ENCODE data around the gene EMD. TPM values are rescaled to one million over a fixed set of nuclear protein-coding genes. Genes with fewer than 3 reads are reported as not detected.

Gene EMD
- total and polyA plus RNA-seq, 10 of the 15 experiments (the other 5 are each of a cell fraction or from before 2014, with no cell fraction given) = 0.76 to 100 (median 43.2) TPM

DNA sequence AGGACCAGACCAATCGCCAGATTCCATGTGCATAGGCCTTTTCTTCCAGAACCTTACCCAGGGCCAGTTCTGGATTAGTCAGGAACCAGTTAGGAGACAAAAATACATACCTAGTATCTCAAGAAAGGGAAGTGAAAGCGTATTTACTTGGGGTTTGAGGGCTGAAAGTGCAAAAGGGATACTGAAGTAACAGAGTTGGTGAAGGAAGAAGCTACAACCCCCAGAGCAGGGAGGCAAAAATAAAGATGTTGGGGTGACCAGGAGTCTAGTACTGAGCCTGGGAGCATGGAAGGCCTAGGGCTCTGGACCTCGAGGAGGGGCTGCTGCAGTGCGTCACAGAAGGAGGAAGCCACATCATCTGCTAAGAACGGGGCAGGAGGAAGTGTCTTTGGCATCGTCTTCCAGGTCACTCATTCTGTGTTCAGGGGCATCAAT lies 45.2 kb upstream of the EMD start (continued):
- TF ChIP-seq, protein P1, sequence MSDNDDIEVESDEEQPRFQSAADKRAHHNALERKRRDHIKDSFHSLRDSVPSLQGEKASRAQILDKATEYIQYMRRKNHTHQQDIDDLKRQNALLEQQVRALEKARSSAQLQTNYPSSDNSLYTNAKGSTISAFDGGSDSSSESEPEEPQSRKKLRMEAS (IDR thresholded peaks at IDR 0.05; ENCODE audit: low read depth, low read length) = no peak

DNA sequence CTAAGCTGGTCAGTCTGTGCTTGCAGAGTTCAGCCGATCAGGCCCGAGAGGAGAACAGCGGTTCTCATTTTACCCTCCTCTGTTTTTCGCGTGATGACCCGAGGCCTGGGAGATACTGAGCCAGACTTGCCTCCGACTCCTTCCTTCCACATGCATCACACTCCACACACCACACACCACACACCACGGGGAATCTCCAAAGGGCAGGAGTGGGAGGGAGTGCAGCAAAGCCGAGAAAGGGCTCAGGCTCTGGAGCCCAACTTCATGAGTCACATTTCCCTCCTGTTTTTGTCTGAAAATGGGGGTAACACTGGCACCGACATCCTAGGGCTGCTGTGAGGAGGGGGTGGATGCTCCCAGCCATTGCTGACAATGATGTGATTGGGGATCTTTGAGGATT lies 44.6 kb upstream of the EMD start:
- no peak for ATAC-seq
- Histone ChIP-seq H3K4me3 (no peak overlapping the region), H3K9ac (ENCODE audit: control insufficient read depth, insufficient read depth, low read length) (no peak overlapping the region), H3K4me2 (ENCODE audit: control insufficient read depth, insufficient read depth) (peak overlapping the region; percentile 78; the same call in 1 of the 2 replicates), H2AFZ (ENCODE audit: control insufficient read depth, low read depth, low read length) (no peak overlapping the region; the same call in 1 of the 2 replicates), H3K36me3 (ENCODE audit: control insufficient read depth in 2 of 2, insufficient read depth in 2 of 2, low read length in 1 of 2) (no peaks in the 10 kb centered on the region), H3K4me1 (ENCODE audit: control insufficient read depth, insufficient read depth, low read length) (peaks cover 21% of the 10 kb centered on the region), H3K27me3 (replicated peaks in 1 of 2; ENCODE audit: control insufficient read depth in 2 of 2, insufficient read depth in 2 of 2, low read length in 1 of 2) (no peaks in the 10 kb centered on the region), H3K79me2 (ENCODE audit: control insufficient read depth, insufficient read depth, low read length) (no peaks in the 10 kb centered on the region), H3K27ac (ENCODE audit: control insufficient read depth, insufficient read depth) (peak overlapping the region; percentile 73), H4K20me1 (ENCODE audit: control insufficient read depth, insufficient read depth) (no peaks in the 10 kb centered on the region), H3K9me3 (replicated peaks; ENCODE audit: control insufficient read depth, insufficient read depth, low read length) (no peaks in the 10 kb centered on the region)
- ChIA-PET RAD21 (ENCODE audit: unreplicated experiment) (no interaction called here), SMC1A (ENCODE audit: uncharacterized antibody, unreplicated experiment) (interaction anchor here (1.0 to 1.8 kb wide), 2 partner anchors 12 to 209 kb away, joined by 5 read pairs; no protein-coding TSS in a partner anchor), CTCF (interaction anchor here (0.6 to 1.4 kb wide), 4 partner anchors 17 to 39 kb away, joined by 3 to 4 read pairs (median 3); no protein-coding TSS in a partner anchor), POLR2A (no interaction called here)
- no TSS peak for BruUV-seq (replicated peaks)
- 65% methylated on average over 10 of the region's 10 CpGs for WGBS (ENCODE audit: insufficient coverage, insufficient replicate concordance, low lambda C conversion rate, missing lambda C conversion rate)
- intact Hi-C loops (cut with micrococcal nuclease; ENCODE audit: unreplicated experiment) = no loop called here
- in situ Hi-C loops (cut with MboI) = no loop called here
- no peak for FAIRE-seq
- no peak for DNase-seq (ENCODE audit: low read depth, low spot score)
- TF ChIP-seq NBN (IDR thresholded peaks at IDR 0.05) (no peak), ATF7 (IDR thresholded peaks at IDR 0.05; ENCODE audit: low read depth) (no peak), RFX5 (IDR thresholded peaks at IDR 0.05; ENCODE audit: low read depth, low read length) (no peak), STAT3 (IDR thresholded peaks at IDR 0.05; ENCODE audit: low read depth, low read length) (no peak), IKZF2 (IDR thresholded peaks at IDR 0.05) (no peak), IRF4 (IDR thresholded peaks at IDR 0.05; ENCODE audit: low read depth, low read length) (no peak), SMAD5 (IDR thresholded peaks at IDR 0.05; ENCODE audit: low read depth) (no peak), ZNF622 (IDR thresholded peaks at IDR 0.05) (no peak), ZBTB40 (IDR thresholded peaks at IDR 0.05; ENCODE audit: borderline replicate concordance) (no peak), ETV6 (conservative IDR thresholded peaks at IDR 0.05 in 1 of 2, IDR thresholded peaks at IDR 0.05 in 1 of 2; ENCODE audit: borderline replicate concordance in 1 of 2, low read depth in 1 of 2) (no peak), SMC3 (IDR thresholded peaks at IDR 0.05; ENCODE audit: borderline replicate concordance, low read length) (no peak)
- TF ChIP-seq, protein P2, sequence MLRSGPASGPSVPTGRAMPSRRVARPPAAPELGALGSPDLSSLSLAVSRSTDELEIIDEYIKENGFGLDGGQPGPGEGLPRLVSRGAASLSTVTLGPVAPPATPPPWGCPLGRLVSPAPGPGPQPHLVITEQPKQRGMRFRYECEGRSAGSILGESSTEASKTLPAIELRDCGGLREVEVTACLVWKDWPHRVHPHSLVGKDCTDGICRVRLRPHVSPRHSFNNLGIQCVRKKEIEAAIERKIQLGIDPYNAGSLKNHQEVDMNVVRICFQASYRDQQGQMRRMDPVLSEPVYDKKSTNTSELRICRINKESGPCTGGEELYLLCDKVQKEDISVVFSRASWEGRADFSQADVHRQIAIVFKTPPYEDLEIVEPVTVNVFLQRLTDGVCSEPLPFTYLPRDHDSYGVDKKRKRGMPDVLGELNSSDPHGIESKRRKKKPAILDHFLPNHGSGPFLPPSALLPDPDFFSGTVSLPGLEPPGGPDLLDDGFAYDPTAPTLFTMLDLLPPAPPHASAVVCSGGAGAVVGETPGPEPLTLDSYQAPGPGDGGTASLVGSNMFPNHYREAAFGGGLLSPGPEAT (IDR thresholded peaks at IDR 0.05; ENCODE audit: low read depth) = no peak
- TF ChIP-seq, protein P3, sequence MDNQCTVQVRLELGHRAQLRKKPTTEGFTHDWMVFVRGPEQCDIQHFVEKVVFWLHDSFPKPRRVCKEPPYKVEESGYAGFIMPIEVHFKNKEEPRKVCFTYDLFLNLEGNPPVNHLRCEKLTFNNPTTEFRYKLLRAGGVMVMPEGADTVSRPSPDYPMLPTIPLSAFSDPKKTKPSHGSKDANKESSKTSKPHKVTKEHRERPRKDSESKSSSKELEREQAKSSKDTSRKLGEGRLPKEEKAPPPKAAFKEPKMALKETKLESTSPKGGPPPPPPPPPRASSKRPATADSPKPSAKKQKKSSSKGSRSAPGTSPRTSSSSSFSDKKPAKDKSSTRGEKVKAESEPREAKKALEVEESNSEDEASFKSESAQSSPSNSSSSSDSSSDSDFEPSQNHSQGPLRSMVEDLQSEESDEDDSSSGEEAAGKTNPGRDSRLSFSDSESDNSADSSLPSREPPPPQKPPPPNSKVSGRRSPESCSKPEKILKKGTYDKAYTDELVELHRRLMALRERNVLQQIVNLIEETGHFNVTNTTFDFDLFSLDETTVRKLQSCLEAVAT (IDR thresholded peaks at IDR 0.05) = no peak
- TF ChIP-seq, protein P4, sequence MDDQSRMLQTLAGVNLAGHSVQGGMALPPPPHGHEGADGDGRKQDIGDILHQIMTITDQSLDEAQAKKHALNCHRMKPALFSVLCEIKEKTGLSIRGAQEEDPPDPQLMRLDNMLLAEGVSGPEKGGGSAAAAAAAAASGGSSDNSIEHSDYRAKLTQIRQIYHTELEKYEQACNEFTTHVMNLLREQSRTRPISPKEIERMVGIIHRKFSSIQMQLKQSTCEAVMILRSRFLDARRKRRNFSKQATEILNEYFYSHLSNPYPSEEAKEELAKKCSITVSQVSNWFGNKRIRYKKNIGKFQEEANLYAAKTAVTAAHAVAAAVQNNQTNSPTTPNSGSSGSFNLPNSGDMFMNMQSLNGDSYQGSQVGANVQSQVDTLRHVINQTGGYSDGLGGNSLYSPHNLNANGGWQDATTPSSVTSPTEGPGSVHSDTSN (IDR thresholded peaks at IDR 0.05; ENCODE audit: insufficient replicate concordance, low read depth, low read length) = no peak
